ENCODE measurements around the gene CDH26. TPM values are rescaled to one million over a fixed set of nuclear protein-coding genes. Genes with fewer than 3 reads are reported as not detected.

Gene CDH26
- total and polyA plus RNA-seq, 2 donors (not counting 1 experiment from before 2014, with no cell fraction given), result 1.8 to 2.3 TPM

DNA sequence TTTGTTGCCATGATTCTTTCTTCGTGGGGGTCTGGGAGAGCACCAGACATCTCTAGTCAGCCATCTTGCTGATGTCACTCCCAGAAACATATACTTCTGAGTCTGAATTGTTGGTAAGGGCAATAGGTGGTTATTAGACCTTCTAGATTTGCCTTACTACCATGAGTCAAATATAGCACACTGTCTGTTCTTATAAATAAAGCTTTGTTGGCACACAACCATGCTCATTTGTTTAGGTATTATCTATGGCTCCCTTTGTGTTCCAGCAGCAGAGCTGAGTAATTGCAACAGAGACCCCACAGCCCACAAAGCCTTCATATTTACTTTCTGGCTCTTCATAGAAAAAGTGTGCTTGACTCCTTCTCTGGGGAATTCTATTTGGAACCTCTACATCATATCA lies 62.9 kb downstream of the CDH26 start:
- no peaks in the 10 kb centered on the region for H3K27me3 Mint-ChIP-seq
- DNase-seq, result no peak
- H3K79me2 ChIP-seq (ENCODE audit: control insufficient read depth, insufficient read depth, low read length), result no peaks in the 10 kb centered on the region
- H3K9me3 Mint-ChIP-seq (ENCODE audit: insufficient read depth), result peaks cover 24% of the 10 kb centered on the region
- H3K36me3 ChIP-seq (replicated peaks in 1 of 2; ENCODE audit: control extremely low read depth in 1 of 2, control insufficient read depth in 1 of 2, extremely low read depth in 1 of 2, insufficient read depth in 2 of 2, low read length in 1 of 2), result no peaks in the 10 kb centered on the region
- ATAC-seq (ENCODE audit: low read depth), result no peak
- H3K9me3 ChIP-seq (ENCODE audit: control extremely low read depth in 1 of 3, control insufficient read depth in 2 of 3, insufficient read depth in 1 of 3, low read length in 2 of 3), result peaks cover 0 to 8% (median 0%) of the 10 kb centered on the region in 3 donors
- POLR2A ChIA-PET, result no interaction called here
- H4K20me1 ChIP-seq (ENCODE audit: control insufficient read depth, insufficient read depth, low read length, poor library complexity, severe bottlenecking), result no peaks in the 10 kb centered on the region
- CTCF ChIA-PET, result no interaction called here
- no CpG with 5 or more reads among the region's 1 CpG for WGBS (ENCODE audit: insufficient coverage)
- H3K4me3 Mint-ChIP-seq, result no peak overlapping the region
- no peaks in the 10 kb centered on the region for H3K27me3 ChIP-seq (replicated peaks in 1 of 4; ENCODE audit: control extremely low read depth in 1 of 4, control insufficient read depth in 3 of 4, insufficient read depth in 4 of 4, low read length in 3 of 4)
- no peaks in the 10 kb centered on the region for H3K4me1 ChIP-seq (ENCODE audit: control insufficient read depth in 2 of 2, insufficient read depth in 2 of 2, low read length in 2 of 2)
- intact Hi-C loops (cut with micrococcal nuclease), result no loop called here
- no peak for TF ChIP-seq EZH2 (IDR thresholded peaks at IDR 0.05; ENCODE audit: borderline replicate concordance, insufficient read depth, low read depth, low read length, poor library complexity, severe bottlenecking)
- TF ChIP-seq, protein P1, sequence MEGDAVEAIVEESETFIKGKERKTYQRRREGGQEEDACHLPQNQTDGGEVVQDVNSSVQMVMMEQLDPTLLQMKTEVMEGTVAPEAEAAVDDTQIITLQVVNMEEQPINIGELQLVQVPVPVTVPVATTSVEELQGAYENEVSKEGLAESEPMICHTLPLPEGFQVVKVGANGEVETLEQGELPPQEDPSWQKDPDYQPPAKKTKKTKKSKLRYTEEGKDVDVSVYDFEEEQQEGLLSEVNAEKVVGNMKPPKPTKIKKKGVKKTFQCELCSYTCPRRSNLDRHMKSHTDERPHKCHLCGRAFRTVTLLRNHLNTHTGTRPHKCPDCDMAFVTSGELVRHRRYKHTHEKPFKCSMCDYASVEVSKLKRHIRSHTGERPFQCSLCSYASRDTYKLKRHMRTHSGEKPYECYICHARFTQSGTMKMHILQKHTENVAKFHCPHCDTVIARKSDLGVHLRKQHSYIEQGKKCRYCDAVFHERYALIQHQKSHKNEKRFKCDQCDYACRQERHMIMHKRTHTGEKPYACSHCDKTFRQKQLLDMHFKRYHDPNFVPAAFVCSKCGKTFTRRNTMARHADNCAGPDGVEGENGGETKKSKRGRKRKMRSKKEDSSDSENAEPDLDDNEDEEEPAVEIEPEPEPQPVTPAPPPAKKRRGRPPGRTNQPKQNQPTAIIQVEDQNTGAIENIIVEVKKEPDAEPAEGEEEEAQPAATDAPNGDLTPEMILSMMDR (IDR thresholded peaks at IDR 0.05), result no peak
- no peak overlapping the region for H3K4me2 ChIP-seq (replicated peaks; ENCODE audit: low read depth, low read length, poor library complexity, severe bottlenecking)
- no peak overlapping the region for H3K4me3 ChIP-seq (ENCODE audit: control extremely low read depth in 1 of 5, extremely low read depth in 1 of 5, insufficient read depth in 1 of 5, low read depth in 2 of 5, low read length in 4 of 5)
- no peaks in the 10 kb centered on the region for H3K4me1 Mint-ChIP-seq
- no peak overlapping the region for H2AFZ ChIP-seq (ENCODE audit: insufficient read depth, low read depth, low read length, poor library complexity, severe bottlenecking)
- no peak overlapping the region for H3K27ac Mint-ChIP-seq
- H3K9ac ChIP-seq (ENCODE audit: low read length), result no peak overlapping the region
- no peak overlapping the region for H3K27ac ChIP-seq (ENCODE audit: low read length in 2 of 2)

DNA sequence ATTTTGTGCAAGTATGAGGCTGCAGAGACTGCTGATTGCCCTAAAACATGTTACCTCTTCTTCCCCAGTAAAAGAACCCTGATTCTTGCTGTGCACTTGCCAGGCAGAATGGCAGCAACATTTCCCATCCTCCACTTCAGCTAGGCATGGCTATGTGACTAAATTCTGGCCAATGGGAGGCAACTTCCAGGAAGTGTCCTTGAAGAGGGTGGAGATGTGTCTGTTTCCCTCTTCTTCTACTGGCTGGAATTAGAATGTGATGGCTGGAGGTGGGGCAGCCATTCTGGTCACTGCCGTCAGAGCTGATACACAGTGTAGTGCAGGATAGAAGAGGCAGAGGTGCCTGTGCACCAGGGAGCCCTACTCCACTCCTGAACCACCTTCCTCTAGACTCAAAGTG lies 64.6 kb downstream of the CDH26 start:
- Histone ChIP-seq H3K4me1 (ENCODE audit: control insufficient read depth in 2 of 2, insufficient read depth in 2 of 2, low read length in 2 of 2) (no peaks in the 10 kb centered on the region), H3K4me3 (ENCODE audit: control extremely low read depth in 1 of 5, extremely low read depth in 1 of 5, insufficient read depth in 1 of 5, low read depth in 2 of 5, low read length in 4 of 5) (no peak overlapping the region), H3K27ac (ENCODE audit: low read length in 2 of 2) (no peak overlapping the region), H3K9ac (ENCODE audit: low read length) (no peak overlapping the region), H3K79me2 (ENCODE audit: control insufficient read depth, insufficient read depth, low read length) (no peaks in the 10 kb centered on the region), H2AFZ (ENCODE audit: insufficient read depth, low read depth, low read length, poor library complexity, severe bottlenecking) (no peak overlapping the region), H3K4me2 (replicated peaks; ENCODE audit: low read depth, low read length, poor library complexity, severe bottlenecking) (no peak overlapping the region), H3K27me3 (replicated peaks in 1 of 4; ENCODE audit: control extremely low read depth in 1 of 4, control insufficient read depth in 3 of 4, insufficient read depth in 4 of 4, low read length in 3 of 4) (no peaks in the 10 kb centered on the region), H4K20me1 (ENCODE audit: control insufficient read depth, insufficient read depth, low read length, poor library complexity, severe bottlenecking) (no peaks in the 10 kb centered on the region), H3K9me3 (ENCODE audit: control extremely low read depth in 1 of 3, control insufficient read depth in 2 of 3, insufficient read depth in 1 of 3, low read length in 2 of 3) (peaks cover 0 to 7% (median 3%) of the 10 kb centered on the region in 3 donors), H3K36me3 (replicated peaks in 1 of 2; ENCODE audit: control extremely low read depth in 1 of 2, control insufficient read depth in 1 of 2, extremely low read depth in 1 of 2, insufficient read depth in 2 of 2, low read length in 1 of 2) (no peaks in the 10 kb centered on the region)
- no peak for ATAC-seq (ENCODE audit: low read depth)
- no CpG with 5 or more reads among the region's 1 CpG for WGBS (ENCODE audit: insufficient coverage)
- TF ChIP-seq, protein P1 (IDR thresholded peaks at IDR 0.05), result no peak
- TF ChIP-seq EZH2 (IDR thresholded peaks at IDR 0.05; ENCODE audit: borderline replicate concordance, insufficient read depth, low read depth, low read length, poor library complexity, severe bottlenecking), result no peak
- Mint-ChIP-seq H3K27me3 (no peaks in the 10 kb centered on the region), H3K9me3 (ENCODE audit: insufficient read depth) (peaks cover 18% of the 10 kb centered on the region), H3K4me1 (no peaks in the 10 kb centered on the region), H3K4me3 (no peak overlapping the region), H3K27ac (no peak overlapping the region)
- DNase-seq, result no peak
- intact Hi-C loops (cut with micrococcal nuclease), result no loop called here
- ChIA-PET CTCF (no interaction called here), POLR2A (no interaction called here)

Data from B cell (primary cell).